Right lobe of liver (tissue), 6 donors: Measurements from ENCODE around the gene LRP5. TPM values are rescaled to one million over a fixed set of nuclear protein-coding genes. Genes with fewer than 3 reads are reported as not detected.

ENCODE experiments used
- ATAC-seq, 4 donors: fragments of 200-7000 bp; cut with Tn5 transposase; one replicate each; pipeline ENCODE4 v1.9.1; 2020; ENCODE audit warnings: mild to moderate bottlenecking in 4 of 4, moderate library complexity in 4 of 4
- DNase-seq, 3 donors: peaks; one replicate each; pipeline ENCODE4 v3.0.0-alpha.2; 2020
- H3K27ac ChIP-seq, 3 donors: fragments of 200-600 bp; one replicate each; pipeline ENCODE4 v1.8.0; 2022
- H3K27me3 ChIP-seq, 2 donors: fragments of 200-600 bp; one replicate each; pipeline ENCODE4 v1.8.0; 2022
- H3K36me3 ChIP-seq, 4 donors: fragments of 200-600 bp; sonication (generic) in 1 of 4; one replicate each; pipeline versions ENCODE4 v1.5.1 to v1.8.0; 2017 to 2022; ENCODE audit warnings: control low read depth in 1 of 4
- H3K4me1 ChIP-seq, 4 donors: fragments of 200-600 bp; sonication (generic) in 1 of 4; one replicate each; pipeline versions ENCODE4 v1.5.1 to v1.8.0; 2017 to 2022; ENCODE audit warnings: control low read depth in 1 of 4
- H3K4me3 ChIP-seq, 3 donors: fragments of 200-600 bp; one replicate each; pipeline ENCODE4 v1.8.0; 2022
- H3K9me3 ChIP-seq, 4 donors: fragments of 200-600 bp; sonication (generic) in 1 of 4; one replicate each; pipeline versions ENCODE4 v1.5.1 to v1.8.0; 2017 to 2022; ENCODE audit warnings: control low read depth in 1 of 4
- POLR2A ChIP-seq: fragments of 450-650 bp; IDR thresholded peaks from one replicate; pipeline ENCODE4 v1.6.1; 2017; ENCODE audit warnings: antibody characterized with exemption, mild to moderate bottlenecking
- WGBS: methylation state at CpG from one replicate; pipeline ENCODE4 v1.1.6; 2018; ENCODE audit warnings: low coverage, low lambda C conversion rate; ENCODE audit not compliant: insufficient coverage; ENCODE audit errors: missing lambda C conversion rate; 5-methylcytosine and 5-hydroxymethylcytosine counted together
- intact Hi-C, 2 donors: fragments of 100-400 bp; cut with DNase I; formaldehyde crosslinking; loops; one replicate each; pipeline versions ENCODE4 v1.11.2 to v1.14.1; 2022
- total RNA-seq, 6 experiments: library from RNA; depleted of rRNA in 2 of 6; stranded (reverse); fragments of >200 nt in 2 of 6; fragmentation: NEBNext Ultra II Directional in 3 of 6; extraction: Animal tissue kit (Norgen Biotek cat#: 25700) in 3 of 6; gene quantifications; one replicate each; pipeline versions ENCODE4 v1.1.0 to v1.2.4, GENCODE V29; 2016 to 2023
- TF ChIP-seq, protein P1 (sequence below), 4 donors: fragments of 200-600 bp in 3 of 4; fragments of 450-650 bp in 1 of 4; IDR thresholded peaks; one replicate each; pipeline versions ENCODE4 v1.5.1 to v1.8.0; 2016 to 2022; ENCODE audit warnings: antibody characterized with exemption in 4 of 4, mild to moderate bottlenecking in 2 of 4
- donor health status: DM: no; HTN: yes; CAD: no.
- donor health status: DM: no; HTN: no; CAD: no.
- donor health status: DM: no; HTN: no; CAD: no.
- donor health status: DM: no; HTN: yes; CAD: no.
- donor health status: DM: no; HTN: yes; CAD: no.

Gene LRP5
- total RNA-seq, 6 experiments from 2014 or later, result 74.4 to 120 (median 88.2) TPM

- peak in 1 of 4 donors; percentile 15 for ATAC-seq
- 51% methylated on average over 3 of the region's 3 CpGs for WGBS
Measured at GRCh38 chr11:68468217-68468828, 155.9 kb downstream of the LRP5 start.

DNA sequence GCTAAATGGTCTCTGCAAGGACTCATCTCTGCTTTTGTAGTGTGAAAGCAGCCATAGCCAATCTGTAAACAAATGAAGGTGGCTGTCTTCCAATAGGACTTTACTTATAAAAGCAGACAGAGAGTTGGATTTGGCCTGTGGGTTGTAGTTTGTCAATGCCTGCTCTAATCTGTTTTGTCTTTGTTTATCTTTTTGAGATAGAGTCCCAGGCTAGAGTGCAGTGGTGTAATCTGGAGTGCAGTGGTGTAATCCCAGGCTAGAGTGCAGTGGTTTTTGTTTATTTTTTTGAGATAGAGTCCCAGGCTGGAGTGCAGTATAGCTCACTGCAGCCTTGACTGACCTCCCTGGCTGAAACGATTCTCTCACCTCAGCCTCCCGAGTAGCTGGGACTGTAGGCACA is 156.7 kb downstream of the LRP5 start:
- 6% methylated on average over 2 of the region's 2 CpGs for WGBS
- Histone ChIP-seq H3K9me3 (no peaks in the 10 kb centered on the region), H3K27me3 (no peaks in the 10 kb centered on the region), H3K4me1 (peaks cover 0 to 56% (median 24%) of the 10 kb centered on the region in 4 donors), H3K4me3 (no peak overlapping the region), H3K36me3 (no peaks in the 10 kb centered on the region), H3K27ac (peak overlapping the region in 1 of 3 donors; percentile 24)
- ATAC-seq (peak; percentile 93 to 95 (median 94)), DNase-seq (peak in 2 of 3 donors; percentile 29 to 80)
- intact Hi-C loops, result no loop called here
- no peak for TF ChIP-seq POLR2A
- TF ChIP-seq, protein P1, sequence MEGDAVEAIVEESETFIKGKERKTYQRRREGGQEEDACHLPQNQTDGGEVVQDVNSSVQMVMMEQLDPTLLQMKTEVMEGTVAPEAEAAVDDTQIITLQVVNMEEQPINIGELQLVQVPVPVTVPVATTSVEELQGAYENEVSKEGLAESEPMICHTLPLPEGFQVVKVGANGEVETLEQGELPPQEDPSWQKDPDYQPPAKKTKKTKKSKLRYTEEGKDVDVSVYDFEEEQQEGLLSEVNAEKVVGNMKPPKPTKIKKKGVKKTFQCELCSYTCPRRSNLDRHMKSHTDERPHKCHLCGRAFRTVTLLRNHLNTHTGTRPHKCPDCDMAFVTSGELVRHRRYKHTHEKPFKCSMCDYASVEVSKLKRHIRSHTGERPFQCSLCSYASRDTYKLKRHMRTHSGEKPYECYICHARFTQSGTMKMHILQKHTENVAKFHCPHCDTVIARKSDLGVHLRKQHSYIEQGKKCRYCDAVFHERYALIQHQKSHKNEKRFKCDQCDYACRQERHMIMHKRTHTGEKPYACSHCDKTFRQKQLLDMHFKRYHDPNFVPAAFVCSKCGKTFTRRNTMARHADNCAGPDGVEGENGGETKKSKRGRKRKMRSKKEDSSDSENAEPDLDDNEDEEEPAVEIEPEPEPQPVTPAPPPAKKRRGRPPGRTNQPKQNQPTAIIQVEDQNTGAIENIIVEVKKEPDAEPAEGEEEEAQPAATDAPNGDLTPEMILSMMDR (IDR thresholded peaks at IDR 0.05), result no peak

More at GRCh38 chr11:68468217-68468828, 155.9 kb downstream of the LRP5 start:
- no peaks in the 10 kb centered on the region for H3K27me3 ChIP-seq
- TF ChIP-seq, protein P1 (IDR thresholded peaks at IDR 0.05), result no peak
- no peak for TF ChIP-seq POLR2A
- H3K27ac ChIP-seq, result no peak overlapping the region
- intact Hi-C loops, result no loop called here
- H3K36me3 ChIP-seq, result no peaks in the 10 kb centered on the region
- H3K4me1 ChIP-seq, result peaks cover 0 to 64% (median 25%) of the 10 kb centered on the region in 4 donors
- no peak for DNase-seq
- no peak overlapping the region for H3K4me3 ChIP-seq
- H3K9me3 ChIP-seq, result no peaks in the 10 kb centered on the region

DNA sequence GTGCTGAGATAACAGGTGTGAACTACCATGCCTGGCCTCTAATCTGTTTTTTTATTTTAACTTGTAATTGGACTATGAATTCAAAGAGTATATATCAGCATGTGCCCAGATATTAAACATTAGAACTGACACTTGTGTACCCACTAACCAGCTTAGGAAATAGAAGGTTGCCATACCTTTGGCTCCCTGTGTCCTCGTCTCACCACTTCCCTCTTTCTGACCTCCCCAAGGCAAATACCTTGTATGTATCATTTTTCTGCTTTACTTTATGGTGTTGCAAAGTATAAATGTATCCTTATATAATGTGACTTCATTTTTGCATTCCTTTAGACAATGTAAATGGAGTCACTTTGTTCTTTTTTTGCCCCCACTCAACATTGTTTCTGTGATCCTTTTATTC is 157.3 kb downstream of the LRP5 start:
- ATAC-seq (no peak), DNase-seq (no peak)
- WGBS, result 63% methylated on average over 1 of the region's 1 CpG
- intact Hi-C loops, result no loop called here
- H3K36me3 ChIP-seq, result no peaks in the 10 kb centered on the region
- H3K4me1 ChIP-seq, result peaks cover 0 to 55% (median 24%) of the 10 kb centered on the region in 4 donors
- H3K27me3 ChIP-seq, result no peaks in the 10 kb centered on the region
- peak overlapping the region in 1 of 3 donors; percentile 24 for H3K27ac ChIP-seq
- TF ChIP-seq, protein P1 (IDR thresholded peaks at IDR 0.05), result no peak
- H3K4me3 ChIP-seq, result no peak overlapping the region
- H3K9me3 ChIP-seq, result no peaks in the 10 kb centered on the region

GRCh38 chr11:68470304-68470811 is 158.0 kb downstream of the LRP5 start:
- Histone ChIP-seq H3K4me3 (no peak overlapping the region), H3K27me3 (no peaks in the 10 kb centered on the region), H3K4me1 (peaks cover 0 to 50% (median 22%) of the 10 kb centered on the region in 4 donors), H3K27ac (no peak overlapping the region), H3K36me3 (no peaks in the 10 kb centered on the region), H3K9me3 (no peaks in the 10 kb centered on the region)
- DNase-seq (no peak), ATAC-seq (no peak)
- no peak for TF ChIP-seq POLR2A
- TF ChIP-seq, protein P1 (IDR thresholded peaks at IDR 0.05), result no peak
- WGBS, result 94% methylated on average over 3 of the region's 4 CpGs
- intact Hi-C loops, result no loop called here
